ENCODE results near the gene KCNQ1. TPM values are rescaled to one million over a fixed set of nuclear protein-coding genes. Genes with fewer than 3 reads are reported as not detected.

The KCNQ1 gene
- total and polyA plus RNA-seq, 2 of the 13 experiments (the other 11 are each of a cell fraction or from before 2014, with no cell fraction given) = 0.02 to 0.08 TPM

- TF ChIP-seq ZXDC (CRISPR knock-in tag; IDR thresholded peaks at IDR 0.05) (no peak), ZNF749 (CRISPR knock-in tag; IDR thresholded peaks at IDR 0.05; ENCODE audit: borderline replicate concordance) (no peak), YY1 (IDR thresholded peaks at IDR 0.05; ENCODE audit: insufficient read depth, insufficient replicate concordance, low read depth, low read length) (no peak), MXD1 (CRISPR knock-in tag; IDR thresholded peaks at IDR 0.05) (no peak), NCOR1 (IDR thresholded peaks at IDR 0.05; ENCODE audit: borderline replicate concordance, low read length) (no peak), ZNF572 (CRISPR knock-in tag; IDR thresholded peaks at IDR 0.05) (no peak), MTA1 (CRISPR knock-in tag; IDR thresholded peaks at IDR 0.05; ENCODE audit: borderline replicate concordance) (no peak), ZNF713 (CRISPR knock-in tag; IDR thresholded peaks at IDR 0.05) (no peak)
These were observed 95.6 kb downstream of the KCNQ1 start (continued) for GRCh38 chr11:2540223-2540991.

Measured in HepG2 (cell line).